Fibroblast of pulmonary artery (primary cell): ENCODE measurements around the gene SPATA31E1.

Source experiments
- DNase-seq: peaks from one replicate; pipeline ENCODE4 v3.0.0-alpha.2; 2010; ENCODE audit warnings: low read depth
- H3K4me3 ChIP-seq: replicated peaks from 2 replicates; pipeline ENCODE4 v1.5.1; 2011; ENCODE audit warnings: low read depth, mild to moderate bottlenecking, control low read depth, low read length, moderate library complexity
- TF ChIP-seq, protein P1 (sequence below): IDR thresholded peaks from 2 replicates; pipeline ENCODE4 v1.5.1; 2011; ENCODE audit warnings: mild to moderate bottlenecking, control low read depth, low read length, inconsistent platforms; ENCODE audit errors: missing control alignments

Gene SPATA31E1

DNA sequence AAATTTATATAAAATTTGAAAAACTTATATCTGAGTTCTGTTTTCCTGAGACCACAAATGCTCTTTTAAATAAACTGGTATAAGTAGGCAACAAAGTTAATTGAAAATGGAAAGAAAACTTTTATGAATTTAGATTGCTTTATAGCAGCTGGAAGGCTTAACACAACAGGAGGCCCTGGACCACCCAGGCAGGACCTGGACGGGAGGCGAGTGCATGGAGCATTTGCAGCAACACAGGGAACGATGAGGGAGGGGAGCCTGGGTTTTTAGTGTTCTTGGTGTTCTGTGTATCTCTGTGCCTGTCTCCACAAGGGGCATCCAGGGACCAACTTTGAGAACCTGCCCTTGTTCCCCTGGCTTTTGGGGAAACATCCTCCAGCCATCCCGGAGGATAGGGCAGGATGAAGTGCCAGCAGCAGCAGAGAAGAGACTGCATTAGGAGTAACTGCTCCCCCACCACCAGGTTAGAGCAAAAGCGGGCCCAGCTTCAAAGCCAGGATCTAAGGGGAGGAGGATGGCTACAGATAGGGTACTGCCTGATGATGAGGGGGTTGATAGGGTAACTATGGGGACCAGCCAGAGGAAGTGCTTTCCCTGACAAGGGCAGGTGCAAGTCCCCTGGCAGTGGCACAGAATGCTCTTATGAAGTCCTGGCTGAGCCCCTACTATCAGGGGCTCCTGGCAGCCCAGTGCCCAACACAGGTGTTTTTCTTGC, 6.7 kb upstream of the SPATA31E1 start:
- no peak for DNase-seq
- H3K4me3 ChIP-seq: no peak overlapping the region
- TF ChIP-seq, protein P1, sequence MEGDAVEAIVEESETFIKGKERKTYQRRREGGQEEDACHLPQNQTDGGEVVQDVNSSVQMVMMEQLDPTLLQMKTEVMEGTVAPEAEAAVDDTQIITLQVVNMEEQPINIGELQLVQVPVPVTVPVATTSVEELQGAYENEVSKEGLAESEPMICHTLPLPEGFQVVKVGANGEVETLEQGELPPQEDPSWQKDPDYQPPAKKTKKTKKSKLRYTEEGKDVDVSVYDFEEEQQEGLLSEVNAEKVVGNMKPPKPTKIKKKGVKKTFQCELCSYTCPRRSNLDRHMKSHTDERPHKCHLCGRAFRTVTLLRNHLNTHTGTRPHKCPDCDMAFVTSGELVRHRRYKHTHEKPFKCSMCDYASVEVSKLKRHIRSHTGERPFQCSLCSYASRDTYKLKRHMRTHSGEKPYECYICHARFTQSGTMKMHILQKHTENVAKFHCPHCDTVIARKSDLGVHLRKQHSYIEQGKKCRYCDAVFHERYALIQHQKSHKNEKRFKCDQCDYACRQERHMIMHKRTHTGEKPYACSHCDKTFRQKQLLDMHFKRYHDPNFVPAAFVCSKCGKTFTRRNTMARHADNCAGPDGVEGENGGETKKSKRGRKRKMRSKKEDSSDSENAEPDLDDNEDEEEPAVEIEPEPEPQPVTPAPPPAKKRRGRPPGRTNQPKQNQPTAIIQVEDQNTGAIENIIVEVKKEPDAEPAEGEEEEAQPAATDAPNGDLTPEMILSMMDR: no peak

DNA sequence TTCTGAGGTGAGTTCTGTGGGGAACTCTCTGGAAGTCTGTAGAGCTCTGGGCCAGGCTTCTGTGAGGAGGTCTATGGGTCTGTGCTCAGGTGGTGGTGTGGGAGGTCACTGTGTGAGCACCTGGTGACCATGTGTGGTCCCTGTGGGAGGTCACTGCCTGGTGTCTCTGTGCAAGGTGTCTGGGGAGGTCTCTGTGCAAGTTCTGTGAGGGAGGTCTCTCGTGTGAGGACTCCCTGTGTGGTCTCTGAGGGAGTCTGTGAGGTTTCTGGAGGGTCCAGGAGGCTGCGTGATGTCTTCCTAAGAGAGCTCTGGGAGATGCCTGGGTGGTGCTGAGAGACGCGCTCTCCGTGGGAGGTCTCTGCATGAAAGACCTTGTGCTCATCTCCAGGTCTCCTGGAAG, 6.0 kb upstream of the SPATA31E1 start:
- TF ChIP-seq, protein P1: no peak
- no peak for DNase-seq
- no peak overlapping the region for H3K4me3 ChIP-seq

GRCh38 chr9:87878989-87879511, 3.6 kb upstream of the SPATA31E1 start:
- DNase-seq: peak; percentile 77
- no peak overlapping the region for H3K4me3 ChIP-seq
- TF ChIP-seq, protein P1: no peak

DNA sequence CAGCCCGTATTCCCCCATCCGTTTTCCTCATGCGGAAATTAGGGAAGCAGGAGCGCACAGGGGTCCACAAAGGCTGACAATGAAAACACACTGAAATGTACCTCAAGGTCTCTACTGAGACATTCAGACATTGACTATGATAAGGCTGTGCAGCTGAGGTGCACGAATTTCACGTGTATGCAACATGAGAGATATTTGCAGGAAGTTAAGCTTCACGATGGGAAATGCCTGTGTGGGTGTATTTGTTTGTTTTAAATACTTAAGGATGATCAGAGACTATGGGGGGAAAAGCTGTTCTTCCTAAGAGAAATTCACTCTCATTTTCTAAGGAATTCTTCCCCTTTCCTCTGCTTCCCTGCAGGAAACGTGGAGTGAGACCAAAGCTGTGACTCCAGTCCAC, 2.6 kb upstream of the SPATA31E1 start:
- TF ChIP-seq, protein P1: no peak
- peak; percentile 38 for DNase-seq
- no peak overlapping the region for H3K4me3 ChIP-seq

DNA sequence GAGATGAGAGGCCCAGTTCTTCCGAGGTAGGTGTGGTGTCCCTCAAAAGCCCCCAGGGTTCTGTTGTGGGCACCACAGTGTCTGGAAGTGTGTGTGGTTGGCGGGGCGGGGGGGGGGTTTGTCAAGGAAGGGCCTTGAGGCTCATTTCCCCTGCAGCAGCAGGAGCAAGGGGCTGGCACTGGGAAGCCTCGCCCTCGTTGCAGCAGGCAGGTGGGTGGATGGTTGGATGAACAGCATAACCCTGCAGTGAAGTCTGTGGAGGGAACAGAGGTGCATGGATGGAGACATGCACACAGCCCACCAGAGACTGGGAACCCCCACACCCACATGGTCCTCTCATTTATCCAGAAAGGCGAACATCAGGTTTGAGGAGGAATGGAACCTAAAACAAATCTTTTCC, 2.0 kb upstream of the SPATA31E1 start:
- DNase-seq: no peak
- TF ChIP-seq, protein P1: no peak
- H3K4me3 ChIP-seq: no peak overlapping the region

DNA sequence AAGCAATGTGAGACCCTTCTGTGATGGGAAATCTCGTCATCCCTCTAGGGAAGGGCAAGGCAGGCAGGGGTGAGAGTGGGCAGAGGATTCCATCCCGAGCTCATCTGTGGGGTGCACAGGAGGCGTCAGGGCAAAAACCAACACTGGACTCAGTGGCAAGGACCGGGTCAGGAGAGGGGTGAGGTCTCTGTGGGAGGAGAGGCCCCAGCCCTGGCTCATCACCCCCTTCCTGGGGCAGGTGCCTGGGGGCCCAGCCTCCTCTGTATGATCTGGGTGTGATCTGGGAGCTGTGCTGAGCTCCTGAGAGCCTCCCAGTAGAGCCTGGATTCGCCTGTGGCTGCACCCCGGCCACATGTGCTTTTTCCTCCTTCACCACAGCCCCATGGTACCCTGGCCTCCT, 597 bp downstream of the SPATA31E1 start:
- TF ChIP-seq, protein P1: no peak
- no peak for DNase-seq
- H3K4me3 ChIP-seq: no peak overlapping the region

GRCh38 chr9:87883990-87884389, 1.3 kb downstream of the SPATA31E1 start:
- no peak overlapping the region for H3K4me3 ChIP-seq
- no peak for DNase-seq
- TF ChIP-seq, protein P1: no peak
